ENCODE data around the gene SEPTIN11. TPM values are rescaled to one million over a fixed set of nuclear protein-coding genes. Genes with fewer than 3 reads are reported as not detected.

The SEPTIN11 gene
- polyA plus RNA-seq, 3 donors: 3.2 to 14.8 (median 8.8) TPM

GRCh38 chr4:76977736-76978350 is 28.3 kb downstream of the SEPTIN11 start:
- H3K27ac Mint-ChIP-seq: peak overlapping the region in 1 of 7 donors; percentile 15
- no peaks in the 10 kb centered on the region for H4K20me1 ChIP-seq (ENCODE audit: insufficient read depth, low read length)
- H3K27me3 ChIP-seq (ENCODE audit: control insufficient read depth in 2 of 2, insufficient read depth in 2 of 2, low read length in 2 of 2): no peaks in the 10 kb centered on the region
- no peak for DNase-seq
- no peak overlapping the region for H3K4me2 ChIP-seq (replicated peaks; ENCODE audit: extremely low read depth, low read length, poor library complexity, severe bottlenecking)
- no peak overlapping the region for H3K27ac ChIP-seq (ENCODE audit: low read depth in 1 of 2, low read length in 2 of 2)
- no CpG with 5 or more reads among the region's 3 CpGs for WGBS (ENCODE audit: insufficient coverage)
- TF ChIP-seq CTCF (IDR thresholded peaks at IDR 0.05): no peak
- no peaks in the 10 kb centered on the region for H3K9me3 Mint-ChIP-seq
- H3K36me3 Mint-ChIP-seq: no peaks in the 10 kb centered on the region
- peaks cover 0 to 2% (median 0%) of the 10 kb centered on the region in 3 donors for H3K27me3 Mint-ChIP-seq (ENCODE audit: low read depth in 3 of 3)
- no peak overlapping the region for H3K4me3 Mint-ChIP-seq
- H3K4me1 ChIP-seq (ENCODE audit: control insufficient read depth in 1 of 2, insufficient read depth in 2 of 2, low read length in 2 of 2): peaks cover 0 to 3% of the 10 kb centered on the region in 2 donors
- no peaks in the 10 kb centered on the region for H3K9me3 ChIP-seq (replicated peaks in 1 of 2; ENCODE audit: control insufficient read depth in 1 of 2, insufficient read depth in 1 of 2, low read length in 2 of 2)
- H3K79me2 ChIP-seq (ENCODE audit: insufficient read depth, low read length): no peaks in the 10 kb centered on the region
- intact Hi-C loops (cut with micrococcal nuclease): no loop called here
- H3K36me3 ChIP-seq (replicated peaks in 1 of 2; ENCODE audit: control insufficient read depth in 1 of 2, insufficient read depth in 2 of 2, low read length in 2 of 2): no peaks in the 10 kb centered on the region
- H3K9ac ChIP-seq (ENCODE audit: insufficient read depth, low read length, poor library complexity, severe bottlenecking): no peak overlapping the region
- H2AFZ ChIP-seq (ENCODE audit: insufficient read depth, low read depth, low read length, poor library complexity, severe bottlenecking): no peak overlapping the region
- H3K4me1 Mint-ChIP-seq: peaks cover 14% of the 10 kb centered on the region
- no peak overlapping the region for H3K4me3 ChIP-seq (replicated peaks in 1 of 3; ENCODE audit: low read depth in 2 of 3, low read length in 3 of 3)

GRCh38 chr4:76979236-76979635 is 29.7 kb downstream of the SEPTIN11 start:
- Histone ChIP-seq H3K36me3 (replicated peaks in 1 of 2; ENCODE audit: control insufficient read depth in 1 of 2, insufficient read depth in 2 of 2, low read length in 2 of 2) (no peaks in the 10 kb centered on the region), H4K20me1 (ENCODE audit: insufficient read depth, low read length) (no peaks in the 10 kb centered on the region), H3K79me2 (ENCODE audit: insufficient read depth, low read length) (no peaks in the 10 kb centered on the region), H3K4me1 (ENCODE audit: control insufficient read depth in 1 of 2, insufficient read depth in 2 of 2, low read length in 2 of 2) (peaks cover 0 to 4% of the 10 kb centered on the region in 2 donors), H3K27ac (ENCODE audit: low read depth in 1 of 2, low read length in 2 of 2) (no peak overlapping the region), H3K4me2 (replicated peaks; ENCODE audit: extremely low read depth, low read length, poor library complexity, severe bottlenecking) (no peak overlapping the region), H3K9me3 (replicated peaks in 1 of 2; ENCODE audit: control insufficient read depth in 1 of 2, insufficient read depth in 1 of 2, low read length in 2 of 2) (no peaks in the 10 kb centered on the region), H3K4me3 (replicated peaks in 1 of 3; ENCODE audit: low read depth in 2 of 3, low read length in 3 of 3) (no peak overlapping the region), H3K9ac (ENCODE audit: insufficient read depth, low read length, poor library complexity, severe bottlenecking) (no peak overlapping the region), H3K27me3 (ENCODE audit: control insufficient read depth in 2 of 2, insufficient read depth in 2 of 2, low read length in 2 of 2) (no peaks in the 10 kb centered on the region), H2AFZ (ENCODE audit: insufficient read depth, low read depth, low read length, poor library complexity, severe bottlenecking) (no peak overlapping the region)
- Mint-ChIP-seq H3K4me1 (peaks cover 17% of the 10 kb centered on the region), H3K9me3 (no peaks in the 10 kb centered on the region), H3K27me3 (ENCODE audit: low read depth in 3 of 3) (peaks cover 0 to 2% (median 0%) of the 10 kb centered on the region in 3 donors), H3K36me3 (no peaks in the 10 kb centered on the region), H3K27ac (no peak overlapping the region), H3K4me3 (no peak overlapping the region)
- intact Hi-C loops (cut with micrococcal nuclease): no loop called here
- DNase-seq: no peak
- WGBS (ENCODE audit: insufficient coverage): 100% methylated on average over 1 of the region's 2 CpGs
- TF ChIP-seq CTCF (IDR thresholded peaks at IDR 0.05): no peak
